Mesodermal cell (in vitro differentiated cells): ENCODE measurements around the gene DNAJA1.

Experiments used
- H3K27ac ChIP-seq: 2 replicates; pipeline ENCODE4 v1.7.0; 2013; ENCODE audit warnings: mild to moderate bottlenecking, low read depth, low read length, moderate library complexity; ENCODE audit not compliant: severe bottlenecking
- H3K36me3 ChIP-seq: 2 replicates; pipeline ENCODE4 v1.7.1; 2013; ENCODE audit warnings: mild to moderate bottlenecking, low read length, moderate library complexity; ENCODE audit not compliant: control insufficient read depth, insufficient read depth
- H3K4me1 ChIP-seq: one replicate; pipeline ENCODE4 v1.7.1; 2013; ENCODE audit warnings: mild to moderate bottlenecking, low read length; ENCODE audit not compliant: insufficient read depth, control insufficient read depth, poor library complexity, severe bottlenecking
- H3K4me3 ChIP-seq: 2 replicates; pipeline ENCODE4 v1.7.0; 2013; ENCODE audit warnings: low read length, control low read depth, mild to moderate bottlenecking; ENCODE audit not compliant: insufficient read depth, poor library complexity, severe bottlenecking; ENCODE audit errors: extremely low read depth
- H3K9me3 ChIP-seq: 2 replicates; pipeline ENCODE4 v1.7.1; 2013; ENCODE audit warnings: mild to moderate bottlenecking, low read length, moderate library complexity; ENCODE audit not compliant: control insufficient read depth
- WGBS, 2 experiments: methylation state at CpG; one replicate each; pipeline ENCODE4 v1.1.5; 2013; ENCODE audit warnings: missing lambda C conversion rate in 2 of 2; ENCODE audit not compliant: insufficient coverage in 2 of 2; 5-methylcytosine and 5-hydroxymethylcytosine counted together

The DNAJA1 gene

DNA sequence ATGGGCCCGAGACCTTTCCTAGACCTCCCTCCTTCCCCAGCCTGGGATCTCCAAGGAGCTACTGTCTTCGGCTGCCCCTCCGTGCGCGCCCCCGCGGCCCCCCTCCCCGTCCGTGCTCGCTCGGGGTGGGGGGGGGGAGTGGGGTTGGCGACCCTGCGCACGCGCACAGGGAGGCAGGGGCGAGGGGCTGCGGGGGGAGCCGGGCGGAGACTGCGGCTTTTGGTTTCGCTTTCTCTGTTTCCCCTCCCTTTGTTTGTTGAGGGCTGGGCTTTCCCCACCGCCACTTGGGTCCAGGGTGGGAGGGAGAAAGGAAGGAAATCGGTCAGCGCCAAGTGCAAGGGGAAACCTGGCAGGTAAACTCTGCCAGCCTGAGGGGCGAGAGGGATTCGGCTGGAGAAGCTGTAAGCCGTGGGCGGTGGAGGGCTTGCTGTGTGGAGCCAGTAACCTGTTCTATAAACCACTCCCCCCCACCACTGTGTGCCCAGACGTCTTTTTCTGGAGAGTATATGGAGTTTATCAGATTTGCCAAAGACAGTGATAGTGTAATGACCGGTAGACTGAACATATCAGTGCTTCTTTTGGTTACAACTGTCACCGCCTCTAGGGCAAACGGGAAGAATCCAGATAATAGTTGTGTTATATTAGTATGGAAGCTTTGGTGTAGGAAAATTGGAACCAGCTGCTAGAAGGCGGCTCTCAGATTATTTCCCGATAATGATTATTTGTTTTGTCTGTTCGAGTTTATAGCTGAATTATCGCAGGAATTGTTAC, 684 bp downstream of the DNAJA1 start:
- Histone ChIP-seq H3K36me3 (peaks cover 53% of the 10 kb centered on the region), H3K4me3 (peak overlapping the region; percentile 94), H3K9me3 (no peaks in the 10 kb centered on the region), H3K4me1 (peaks cover 16% of the 10 kb centered on the region), H3K27ac (peak overlapping the region; percentile 98)
- 3 to 10% methylated on average over 6 to 19 of the region's 36 CpGs for WGBS, 2 experiments

DNA sequence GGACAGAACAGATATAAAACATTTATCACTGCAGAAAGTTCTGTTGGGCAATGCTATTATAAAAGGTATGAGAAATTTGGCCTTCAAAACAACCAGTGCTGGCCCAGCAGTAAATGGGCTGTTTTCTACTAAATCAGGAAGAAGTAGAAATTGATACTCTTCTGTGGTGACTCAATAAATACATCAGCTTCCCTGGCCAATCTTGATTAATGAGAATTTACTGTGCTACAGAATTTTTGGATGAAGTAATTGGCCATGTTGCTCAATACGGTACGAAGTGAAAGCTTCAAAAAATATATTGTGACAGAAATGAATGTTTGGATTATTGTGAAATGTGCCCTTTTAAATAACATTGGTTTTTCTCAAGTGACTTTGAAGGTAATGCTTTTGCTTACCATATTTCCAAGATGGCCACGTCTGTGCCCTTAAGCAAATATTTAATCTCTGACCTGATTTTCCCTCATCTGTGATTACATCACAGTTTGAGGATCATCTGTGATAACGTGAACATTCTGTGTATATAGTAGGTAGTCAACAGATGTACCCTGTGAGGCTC, 4.2 kb downstream of the DNAJA1 start:
- H3K4me3 ChIP-seq, result no peak overlapping the region
- no peak overlapping the region for H3K27ac ChIP-seq
- peaks cover 12% of the 10 kb centered on the region for H3K4me1 ChIP-seq
- H3K9me3 ChIP-seq, result no peaks in the 10 kb centered on the region
- 91 to 97% methylated on average over 2 to 3 of the region's 4 CpGs for WGBS, 2 experiments
- peaks cover 78% of the 10 kb centered on the region for H3K36me3 ChIP-seq

DNA sequence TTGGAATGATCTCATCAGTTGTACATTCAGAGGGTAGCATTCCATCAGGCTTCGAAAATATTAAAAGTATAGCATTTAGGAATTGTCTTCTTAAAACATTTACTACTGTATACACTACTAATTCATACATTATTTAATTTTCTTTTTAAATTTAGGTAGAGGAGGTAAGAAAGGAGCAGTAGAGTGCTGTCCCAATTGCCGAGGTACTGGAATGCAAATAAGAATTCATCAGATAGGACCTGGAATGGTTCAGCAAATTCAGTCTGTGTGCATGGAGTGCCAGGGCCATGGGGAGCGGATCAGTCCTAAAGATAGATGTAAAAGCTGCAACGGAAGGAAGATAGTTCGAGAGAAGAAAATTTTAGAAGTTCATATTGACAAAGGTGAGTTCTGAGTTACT, 5.2 kb downstream of the DNAJA1 start:
- peaks cover 12% of the 10 kb centered on the region for H3K4me1 ChIP-seq
- H3K9me3 ChIP-seq, result no peaks in the 10 kb centered on the region
- no peak overlapping the region for H3K4me3 ChIP-seq
- WGBS, 2 experiments, result 95 to 98% methylated on average over 3 to 4 of the region's 5 CpGs
- H3K27ac ChIP-seq, result no peak overlapping the region
- peaks cover 88% of the 10 kb centered on the region for H3K36me3 ChIP-seq

DNA sequence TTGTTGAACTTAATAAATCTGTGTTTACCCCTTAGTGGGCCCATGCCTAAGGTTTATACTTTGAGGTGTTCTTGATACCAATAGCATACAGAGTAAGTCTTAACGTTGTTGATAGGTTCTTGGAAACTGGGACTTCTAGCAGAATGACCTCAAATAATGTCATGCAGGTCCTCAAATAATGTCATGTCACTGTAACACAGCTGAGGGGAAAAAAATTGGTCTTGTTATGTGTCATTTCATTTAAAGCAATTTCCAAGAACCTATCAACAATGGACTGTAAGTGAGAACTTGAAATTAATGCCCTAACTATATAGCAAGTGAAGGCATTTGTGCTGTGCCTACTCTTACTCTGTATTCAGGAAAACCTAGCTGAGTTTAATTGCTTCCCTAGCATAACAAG, 7.2 kb downstream of the DNAJA1 start:
- H3K4me3 ChIP-seq, result no peak overlapping the region
- no peak overlapping the region for H3K27ac ChIP-seq
- WGBS, 2 experiments, result 100% methylated on average over 1 of the region's 1 CpG; no CpG with 5 or more reads in 1 of the 2 experiments
- peaks cover 96% of the 10 kb centered on the region for H3K36me3 ChIP-seq
- no peaks in the 10 kb centered on the region for H3K9me3 ChIP-seq
- peaks cover 12% of the 10 kb centered on the region for H3K4me1 ChIP-seq

DNA sequence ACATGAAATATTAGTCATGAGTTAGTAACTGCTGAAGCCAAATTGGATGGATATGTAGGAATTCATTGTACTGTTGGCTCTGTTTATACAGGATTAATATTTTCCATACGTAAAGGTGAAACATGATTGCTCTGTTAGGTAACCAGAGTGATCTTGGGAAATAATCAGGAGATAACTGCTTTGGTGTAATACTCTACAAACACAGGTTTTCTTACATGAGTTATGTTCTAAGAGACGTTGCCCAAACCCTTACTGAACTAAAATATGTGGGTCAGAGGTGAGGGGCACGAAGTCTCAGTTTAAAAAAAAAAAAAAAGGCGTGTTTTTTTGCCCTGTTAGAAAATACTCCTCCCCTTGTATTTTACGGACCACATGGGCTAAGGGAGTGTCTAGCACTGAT, 7.8 kb downstream of the DNAJA1 start:
- Histone ChIP-seq H3K4me3 (no peak overlapping the region), H3K27ac (no peak overlapping the region), H3K9me3 (no peaks in the 10 kb centered on the region), H3K4me1 (peaks cover 12% of the 10 kb centered on the region), H3K36me3 (peaks cover 96% of the 10 kb centered on the region)
- WGBS, 2 experiments, result 100% methylated on average over 2 of the region's 5 CpGs; no CpG with 5 or more reads in 1 of the 2 experiments

DNA sequence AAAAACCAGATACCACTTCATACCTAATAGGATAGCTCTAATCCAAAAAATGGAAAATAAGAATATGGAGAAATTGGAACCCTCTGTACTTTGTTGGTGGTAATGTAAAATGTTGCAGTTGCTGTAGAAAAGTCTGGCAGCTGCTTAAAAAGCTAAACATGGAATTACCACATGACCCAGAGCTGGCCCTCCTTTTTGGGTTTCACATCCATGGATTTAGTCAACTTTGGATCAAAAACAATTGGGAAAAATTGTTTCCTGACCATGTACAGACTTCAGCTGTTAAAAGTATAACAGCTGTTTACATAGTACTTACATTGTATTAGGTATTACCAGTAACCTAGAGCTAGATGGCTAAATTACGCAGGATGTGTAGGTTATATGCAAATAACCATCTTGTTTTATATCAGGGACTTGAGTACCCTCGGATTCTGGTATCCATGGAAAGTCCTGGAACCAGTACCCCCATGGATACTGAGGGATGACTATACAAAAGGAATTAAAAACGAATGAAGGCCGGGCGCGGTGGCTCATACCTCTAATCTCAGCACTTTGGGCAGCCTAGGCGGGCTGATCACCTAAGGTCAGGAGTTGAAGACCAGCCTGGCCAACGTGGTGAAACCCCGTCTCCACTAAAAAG, 15.8 kb downstream of the DNAJA1 start:
- H3K4me1 ChIP-seq, result peaks cover 5% of the 10 kb centered on the region
- H3K9me3 ChIP-seq, result no peaks in the 10 kb centered on the region
- peaks cover 59% of the 10 kb centered on the region for H3K36me3 ChIP-seq
- H3K27ac ChIP-seq, result no peak overlapping the region
- WGBS, 2 experiments, result 94 to 96% methylated on average over 7 to 8 of the region's 9 CpGs
- no peak overlapping the region for H3K4me3 ChIP-seq

DNA sequence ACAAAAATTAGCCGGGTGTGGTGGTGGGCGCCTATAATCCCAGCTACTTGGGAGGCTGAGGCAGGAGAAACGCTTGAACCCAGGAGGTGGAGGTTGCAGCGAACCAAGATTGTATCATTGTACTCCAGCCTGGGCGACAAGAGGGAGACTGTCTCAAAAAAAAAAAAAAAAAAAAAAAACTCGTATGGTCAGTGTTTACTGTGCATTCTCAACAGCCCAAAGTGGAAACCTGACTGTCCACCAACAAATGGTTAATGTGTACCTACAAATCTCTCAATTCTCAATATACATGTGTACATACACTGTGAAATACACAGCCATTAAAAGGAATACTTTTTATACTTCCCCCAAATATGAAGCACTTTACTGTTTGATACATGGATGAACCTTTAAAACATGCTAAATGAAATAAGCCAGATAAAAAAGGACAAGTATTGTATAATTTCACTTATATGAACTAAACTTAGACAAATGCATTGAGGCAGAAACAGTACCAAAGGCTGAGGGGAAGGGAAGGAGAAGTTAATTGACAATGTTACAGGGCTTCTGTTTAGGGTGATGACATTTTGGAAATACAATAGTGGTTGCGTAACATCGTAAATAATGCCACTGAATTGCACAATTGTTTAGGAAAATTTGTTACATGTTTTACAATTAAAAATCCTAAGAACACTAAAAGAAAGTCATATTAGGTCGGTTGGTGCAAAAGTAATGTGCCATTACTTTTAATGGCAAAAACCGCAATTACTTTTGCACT, 16.5 kb downstream of the DNAJA1 start:
- WGBS, 2 experiments, result 98 to 100% methylated on average over 4 to 5 of the region's 10 CpGs
- no peak overlapping the region for H3K4me3 ChIP-seq

DNA sequence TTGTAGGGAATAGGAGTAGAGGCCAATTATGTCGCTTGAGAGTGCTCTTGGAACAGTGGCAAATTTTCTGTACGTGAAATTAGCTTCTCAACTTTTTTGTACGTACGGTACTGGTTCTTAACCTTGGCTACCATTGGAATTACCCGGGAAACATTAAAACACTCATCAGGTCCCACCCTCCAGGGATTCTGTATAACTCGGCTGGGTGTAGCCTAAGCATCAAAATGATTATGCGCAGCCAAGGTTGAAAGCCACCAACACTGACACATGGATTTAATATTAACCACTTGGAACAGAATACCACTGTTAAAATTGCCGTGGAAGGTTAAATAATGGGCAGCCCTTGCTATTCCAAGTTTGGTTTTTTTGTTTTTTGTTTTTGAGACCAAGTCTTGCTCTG, 17.4 kb downstream of the DNAJA1 start:
- WGBS, 2 experiments, result 93 to 99% methylated on average over 6 to 7 of the region's 8 CpGs
- Histone ChIP-seq H3K36me3 (peaks cover 59% of the 10 kb centered on the region), H3K27ac (no peak overlapping the region)

More for the DNA sequence above, 16.5 kb downstream of the DNAJA1 start:
- no peak overlapping the region for H3K27ac ChIP-seq
- H3K9me3 ChIP-seq, result no peaks in the 10 kb centered on the region
- H3K36me3 ChIP-seq, result peaks cover 59% of the 10 kb centered on the region
- H3K4me1 ChIP-seq, result peaks cover 5% of the 10 kb centered on the region

DNA sequence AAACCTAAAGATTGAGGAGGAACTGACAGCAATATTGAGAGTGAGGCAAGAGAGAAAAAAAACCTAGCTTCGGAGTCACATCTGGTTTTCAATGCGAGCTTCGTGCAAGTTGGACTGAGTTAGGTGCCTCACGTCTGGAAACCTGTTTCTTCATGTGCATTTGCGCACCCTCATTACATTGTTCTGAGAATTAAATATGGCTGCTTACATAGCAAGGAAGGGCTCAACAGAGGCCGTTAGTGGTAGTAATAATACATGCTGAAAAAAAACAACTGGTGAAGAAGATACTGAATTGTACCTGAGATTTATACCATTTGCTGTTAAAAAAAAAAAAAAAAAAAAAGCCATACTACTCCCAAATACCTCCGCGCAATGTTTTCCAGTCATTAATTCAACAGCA, 18.6 kb downstream of the DNAJA1 start:
- Histone ChIP-seq H3K4me3 (peak overlapping the region; percentile 42), H3K4me1 (peaks cover 5% of the 10 kb centered on the region), H3K27ac (peak overlapping the region; percentile 81), H3K9me3 (no peaks in the 10 kb centered on the region), H3K36me3 (peaks cover 59% of the 10 kb centered on the region)
- WGBS, 2 experiments, result 91 to 95% methylated on average over 4 to 6 of the region's 8 CpGs

More for the DNA sequence above, 17.4 kb downstream of the DNAJA1 start:
- H3K4me3 ChIP-seq, result no peak overlapping the region
- H3K9me3 ChIP-seq, result no peaks in the 10 kb centered on the region
- peaks cover 5% of the 10 kb centered on the region for H3K4me1 ChIP-seq

DNA sequence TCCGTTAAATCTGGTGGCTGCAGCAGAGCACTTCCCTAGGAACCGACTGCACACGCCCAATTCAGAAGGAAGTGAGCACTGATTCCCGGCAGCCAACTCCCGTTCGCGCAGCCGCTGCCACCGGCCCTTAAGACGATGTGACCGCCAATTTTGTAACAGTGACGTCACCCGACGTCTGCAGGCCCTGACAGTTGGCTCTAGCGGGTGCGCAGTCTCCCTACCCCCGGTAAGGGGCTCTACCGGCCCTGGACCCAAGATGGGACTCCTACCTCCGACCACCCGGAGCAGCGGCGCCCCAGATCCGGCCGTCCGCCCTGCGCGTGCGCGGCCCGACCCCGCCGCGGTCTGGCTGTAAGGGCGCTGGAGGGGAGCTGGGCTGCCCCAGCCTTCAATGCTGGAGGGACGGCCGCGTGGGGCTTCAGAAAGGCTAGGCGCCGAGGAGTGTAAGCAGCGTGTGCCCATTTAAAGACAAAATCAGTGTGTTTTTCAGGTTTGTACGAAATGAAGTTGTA, 19.1 kb downstream of the DNAJA1 start:
- 1 to 8% methylated on average over 37 to 40 of the region's 41 CpGs for WGBS, 2 experiments
- H3K27ac ChIP-seq, result peak overlapping the region; percentile 81
- H3K9me3 ChIP-seq, result no peaks in the 10 kb centered on the region
- peaks cover 59% of the 10 kb centered on the region for H3K36me3 ChIP-seq
- H3K4me1 ChIP-seq, result peaks cover 5% of the 10 kb centered on the region
- H3K4me3 ChIP-seq, result peak overlapping the region; percentile 42
